HEK293T (cell line): Measurements from ENCODE around the gene SEC14L6.

Experiments used
- ARNT ChIP-seq: fragments of 450-650 bp; IDR thresholded peaks from 2 replicates; pipeline ENCODE4 v1.6.1; 2017; ENCODE audit warnings: mild to moderate bottlenecking
- BHLHE40 ChIP-seq: fragments of 450-650 bp; IDR thresholded peaks from 2 replicates; pipeline ENCODE4 v1.6.1; 2016; ENCODE audit warnings: mild to moderate bottlenecking, moderate library complexity, borderline replicate concordance
- CTBP1 ChIP-seq: fragments of 450-650 bp; IDR thresholded peaks from 2 replicates; pipeline ENCODE4 v1.6.1; 2016; ENCODE audit warnings: borderline replicate concordance
- ELF4 ChIP-seq: fragments of 450-650 bp; IDR thresholded peaks from 2 replicates; pipeline ENCODE4 v1.6.1; 2017; ENCODE audit warnings: antibody characterized with exemption
- FOXA1 ChIP-seq: fragments of 450-650 bp; IDR thresholded peaks from 2 replicates; pipeline ENCODE4 v1.6.1; 2016; ENCODE audit warnings: mild to moderate bottlenecking
- FOXK2 ChIP-seq: fragments of 450-650 bp; IDR thresholded peaks from 2 replicates; pipeline ENCODE4 v1.6.1; 2016; ENCODE audit warnings: mild to moderate bottlenecking
- FOXM1 ChIP-seq: fragments of 450-650 bp; IDR thresholded peaks from 2 replicates; pipeline ENCODE4 v1.6.1; 2017; ENCODE audit warnings: mild to moderate bottlenecking, borderline replicate concordance
- HDGF ChIP-seq: fragments of 450-650 bp; IDR thresholded peaks from 2 replicates; pipeline ENCODE4 v1.6.1; 2017; ENCODE audit warnings: antibody characterized with exemption, borderline replicate concordance
- L3MBTL2 ChIP-seq: fragments of 450-650 bp; conservative IDR thresholded peaks from 2 replicates; pipeline ENCODE4 v1.6.1; 2016; ENCODE audit warnings: mild to moderate bottlenecking
- SP1 ChIP-seq: fragments of 450-650 bp; IDR thresholded peaks from 2 replicates; pipeline ENCODE4 v1.6.1; 2017
- SUZ12 ChIP-seq: fragments of 450-650 bp; IDR thresholded peaks from 2 replicates; pipeline ENCODE4 v1.6.1; 2016; ENCODE audit warnings: mild to moderate bottlenecking
- TARDBP ChIP-seq: fragments of 450-650 bp; IDR thresholded peaks from 2 replicates; pipeline ENCODE4 v1.6.1; 2016

- TF ChIP-seq CTBP1: no peak
- TF ChIP-seq SP1: no peak
- TF ChIP-seq L3MBTL2: no peak
- TF ChIP-seq SUZ12: no peak
- no peak for TF ChIP-seq FOXK2
- no peak for TF ChIP-seq ELF4
- no peak for TF ChIP-seq HDGF
- TF ChIP-seq FOXM1: no peak
- TF ChIP-seq TARDBP: no peak
- TF ChIP-seq BHLHE40: no peak
- TF ChIP-seq ARNT: no peak
- TF ChIP-seq FOXA1: no peak
Observed at GRCh38 chr22:30472994-30473720, 73.4 kb downstream of the SEC14L6 start.
